ENCODE measurements around the gene FAT1.

The FAT1 gene

GRCh38 chr4:186736466-186736865, 12.8 kb upstream of the FAT1 start:
- ATAC-seq (no peak), DNase-seq (ENCODE audit: low spot score in 2 of 2) (no peak)
- H3K36me3 Mint-ChIP-seq = no peaks in the 10 kb centered on the region
- peaks cover 12% of the 10 kb centered on the region for H3K9me3 Mint-ChIP-seq
- H3K4me1 Mint-ChIP-seq = no peaks in the 10 kb centered on the region
- H3K4me3 Mint-ChIP-seq = no peak overlapping the region
- H3K27ac Mint-ChIP-seq = no peak overlapping the region

GRCh38 chr4:186734251-186734650, 10.6 kb upstream of the FAT1 start:
- peaks cover 7% of the 10 kb centered on the region for H3K9me3 Mint-ChIP-seq
- H3K4me3 Mint-ChIP-seq = no peak overlapping the region
- no peaks in the 10 kb centered on the region for H3K4me1 Mint-ChIP-seq
- no peak for DNase-seq (ENCODE audit: low spot score in 2 of 2)
- no peak for ATAC-seq
- no peaks in the 10 kb centered on the region for H3K36me3 Mint-ChIP-seq
- H3K27ac Mint-ChIP-seq = no peak overlapping the region

- Mint-ChIP-seq H3K4me3 (no peak overlapping the region), H3K36me3 (no peaks in the 10 kb centered on the region), H3K4me1 (no peaks in the 10 kb centered on the region), H3K27ac (no peak overlapping the region), H3K9me3 (peaks cover 7% of the 10 kb centered on the region)
- DNase-seq (ENCODE audit: low spot score in 2 of 2) = no peak
- no peak for ATAC-seq
Measured at GRCh38 chr4:186733778-186734177, 10.1 kb upstream of the FAT1 start.

- no peak overlapping the region for H3K4me3 Mint-ChIP-seq
- no peak overlapping the region for H3K27ac Mint-ChIP-seq
- no peaks in the 10 kb centered on the region for H3K9me3 Mint-ChIP-seq
- ATAC-seq (no peak), DNase-seq (ENCODE audit: low spot score in 2 of 2) (no peak)
- H3K36me3 Mint-ChIP-seq = no peaks in the 10 kb centered on the region
- H3K4me1 Mint-ChIP-seq = no peaks in the 10 kb centered on the region
Measured at GRCh38 chr4:186730621-186731020, 7.0 kb upstream of the FAT1 start.

- H3K36me3 Mint-ChIP-seq = no peaks in the 10 kb centered on the region
- no peak for ATAC-seq
- no peaks in the 10 kb centered on the region for H3K4me1 Mint-ChIP-seq
- no peak overlapping the region for H3K4me3 Mint-ChIP-seq
- H3K27ac Mint-ChIP-seq = no peak overlapping the region
- no peaks in the 10 kb centered on the region for H3K9me3 Mint-ChIP-seq
- DNase-seq (ENCODE audit: low spot score in 2 of 2) = no peak
Measured at GRCh38 chr4:186729856-186730255, 6.2 kb upstream of the FAT1 start.

- no peak overlapping the region for H3K27ac Mint-ChIP-seq
- no peak overlapping the region for H3K4me3 Mint-ChIP-seq
- DNase-seq (ENCODE audit: low spot score in 2 of 2) (no peak), ATAC-seq (no peak)
- no peaks in the 10 kb centered on the region for H3K9me3 Mint-ChIP-seq
- no peaks in the 10 kb centered on the region for H3K36me3 Mint-ChIP-seq
- H3K4me1 Mint-ChIP-seq = no peaks in the 10 kb centered on the region
Measured at GRCh38 chr4:186728631-186729271, 5.1 kb upstream of the FAT1 start.

- ATAC-seq (no peak), DNase-seq (ENCODE audit: low spot score in 2 of 2) (no peak)
- H3K27ac Mint-ChIP-seq = no peak overlapping the region
- H3K4me3 Mint-ChIP-seq = no peak overlapping the region
- no peaks in the 10 kb centered on the region for H3K4me1 Mint-ChIP-seq
- no peaks in the 10 kb centered on the region for H3K36me3 Mint-ChIP-seq
- H3K9me3 Mint-ChIP-seq = no peaks in the 10 kb centered on the region
Measured at GRCh38 chr4:186727977-186728519, 4.4 kb upstream of the FAT1 start.

GRCh38 chr4:186727169-186727976, 3.7 kb upstream of the FAT1 start:
- no peak for DNase-seq (ENCODE audit: low spot score in 2 of 2)
- no peak overlapping the region for H3K27ac Mint-ChIP-seq
- ATAC-seq = no peak
- no peaks in the 10 kb centered on the region for H3K36me3 Mint-ChIP-seq
- no peaks in the 10 kb centered on the region for H3K9me3 Mint-ChIP-seq
- H3K4me1 Mint-ChIP-seq = no peaks in the 10 kb centered on the region
- no peak overlapping the region for H3K4me3 Mint-ChIP-seq

- Mint-ChIP-seq H3K9me3 (no peaks in the 10 kb centered on the region), H3K4me1 (no peaks in the 10 kb centered on the region), H3K4me3 (no peak overlapping the region), H3K27ac (no peak overlapping the region), H3K36me3 (no peaks in the 10 kb centered on the region)
- DNase-seq (ENCODE audit: low spot score in 2 of 2) (no peak), ATAC-seq (no peak)
Measured at GRCh38 chr4:186726426-186727168, 2.9 kb upstream of the FAT1 start.

GRCh38 chr4:186725469-186726425, 2.1 kb upstream of the FAT1 start:
- Mint-ChIP-seq H3K4me3 (no peak overlapping the region), H3K4me1 (no peaks in the 10 kb centered on the region), H3K27ac (no peak overlapping the region), H3K9me3 (no peaks in the 10 kb centered on the region), H3K36me3 (no peaks in the 10 kb centered on the region)
- no peak for DNase-seq (ENCODE audit: low spot score in 2 of 2)
- ATAC-seq = no peak

- no peaks in the 10 kb centered on the region for H3K4me1 Mint-ChIP-seq
- no peak overlapping the region for H3K4me3 Mint-ChIP-seq
- no peak for ATAC-seq
- no peak for DNase-seq (ENCODE audit: low spot score in 2 of 2)
- no peaks in the 10 kb centered on the region for H3K36me3 Mint-ChIP-seq
- H3K9me3 Mint-ChIP-seq = no peaks in the 10 kb centered on the region
- H3K27ac Mint-ChIP-seq = no peak overlapping the region
Measured at GRCh38 chr4:186724864-186725468, 1.3 kb upstream of the FAT1 start.

GRCh38 chr4:186724058-186724863, 605 bp upstream of the FAT1 start:
- Mint-ChIP-seq H3K4me3 (no peak overlapping the region), H3K27ac (no peak overlapping the region), H3K9me3 (no peaks in the 10 kb centered on the region), H3K4me1 (no peaks in the 10 kb centered on the region), H3K36me3 (no peaks in the 10 kb centered on the region)
- ATAC-seq (no peak), DNase-seq (ENCODE audit: low spot score in 2 of 2) (no peak)

- Mint-ChIP-seq H3K9me3 (no peaks in the 10 kb centered on the region), H3K4me3 (no peak overlapping the region), H3K36me3 (no peaks in the 10 kb centered on the region), H3K27ac (no peak overlapping the region), H3K4me1 (no peaks in the 10 kb centered on the region)
- no peak for DNase-seq (ENCODE audit: low spot score in 2 of 2)
- ATAC-seq = no peak
Measured at GRCh38 chr4:186722796-186723291, 812 bp downstream of the FAT1 start.
